ENCODE results near the gene HTR2A. TPM values are rescaled to one million over a fixed set of nuclear protein-coding genes. Genes with fewer than 3 reads are reported as not detected.

Gene HTR2A
- polyA plus RNA-seq, 1 donor from 2014 or later = 0.20 TPM

DNA sequence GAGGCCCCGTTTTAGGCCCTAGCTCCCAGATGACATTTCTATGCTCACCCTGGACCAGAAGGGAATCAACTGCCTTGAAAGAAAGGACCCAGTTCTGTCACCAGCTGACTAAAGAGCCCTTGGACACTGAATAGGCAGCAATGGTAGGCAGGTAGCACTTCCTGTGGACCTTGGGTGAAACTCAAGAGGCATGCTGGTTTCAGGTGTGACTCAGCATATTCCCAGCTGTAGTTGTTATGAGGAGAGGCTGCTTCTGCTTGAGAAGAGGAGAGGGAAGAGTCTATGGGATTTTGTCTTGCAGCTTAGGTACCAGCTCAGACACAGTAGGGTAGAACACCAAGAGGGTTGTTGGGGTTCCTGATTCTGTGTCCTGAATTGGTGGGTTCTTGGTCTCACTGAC is 37.9 kb upstream of the HTR2A start:
- Histone ChIP-seq H3F3A (ENCODE audit: insufficient read depth, low read length, poor library complexity, severe bottlenecking) (no peaks in the 10 kb centered on the region), H3K27ac (ENCODE audit: low read length) (no peak overlapping the region), H3K27me3 (ENCODE audit: insufficient read depth, low read depth, low read length) (no peaks in the 10 kb centered on the region), H2AFZ (ENCODE audit: low read depth, low read length) (no peak overlapping the region), H3K9me3 (ENCODE audit: low read length) (no peaks in the 10 kb centered on the region), H3K4me2 (ENCODE audit: low read length) (no peak overlapping the region), H3K36me3 (ENCODE audit: insufficient read depth, low read length) (no peaks in the 10 kb centered on the region), H3K9ac (ENCODE audit: low read length) (no peak overlapping the region), H3K4me3 (ENCODE audit: low read length) (no peak overlapping the region), H4K20me1 (ENCODE audit: insufficient read depth) (no peaks in the 10 kb centered on the region), H3K79me2 (replicated peaks; ENCODE audit: insufficient read depth, low read length) (no peaks in the 10 kb centered on the region), H3K9me2 (ENCODE audit: insufficient read depth, low read length) (no peaks in the 10 kb centered on the region)
- no peak for TF ChIP-seq SMC3 (conservative IDR thresholded peaks at IDR 0.05; ENCODE audit: poor library complexity)
- no peak for TF ChIP-seq POLR2AphosphoS5 (IDR thresholded peaks at IDR 0.05)
- TF ChIP-seq EZH2 (IDR thresholded peaks at IDR 0.05; ENCODE audit: borderline replicate concordance, insufficient read depth, low read length, poor library complexity, severe bottlenecking) = no peak
- no peak for TF ChIP-seq EP300 (conservative IDR thresholded peaks at IDR 0.05; ENCODE audit: poor library complexity, severe bottlenecking)
- TF ChIP-seq, protein P1, sequence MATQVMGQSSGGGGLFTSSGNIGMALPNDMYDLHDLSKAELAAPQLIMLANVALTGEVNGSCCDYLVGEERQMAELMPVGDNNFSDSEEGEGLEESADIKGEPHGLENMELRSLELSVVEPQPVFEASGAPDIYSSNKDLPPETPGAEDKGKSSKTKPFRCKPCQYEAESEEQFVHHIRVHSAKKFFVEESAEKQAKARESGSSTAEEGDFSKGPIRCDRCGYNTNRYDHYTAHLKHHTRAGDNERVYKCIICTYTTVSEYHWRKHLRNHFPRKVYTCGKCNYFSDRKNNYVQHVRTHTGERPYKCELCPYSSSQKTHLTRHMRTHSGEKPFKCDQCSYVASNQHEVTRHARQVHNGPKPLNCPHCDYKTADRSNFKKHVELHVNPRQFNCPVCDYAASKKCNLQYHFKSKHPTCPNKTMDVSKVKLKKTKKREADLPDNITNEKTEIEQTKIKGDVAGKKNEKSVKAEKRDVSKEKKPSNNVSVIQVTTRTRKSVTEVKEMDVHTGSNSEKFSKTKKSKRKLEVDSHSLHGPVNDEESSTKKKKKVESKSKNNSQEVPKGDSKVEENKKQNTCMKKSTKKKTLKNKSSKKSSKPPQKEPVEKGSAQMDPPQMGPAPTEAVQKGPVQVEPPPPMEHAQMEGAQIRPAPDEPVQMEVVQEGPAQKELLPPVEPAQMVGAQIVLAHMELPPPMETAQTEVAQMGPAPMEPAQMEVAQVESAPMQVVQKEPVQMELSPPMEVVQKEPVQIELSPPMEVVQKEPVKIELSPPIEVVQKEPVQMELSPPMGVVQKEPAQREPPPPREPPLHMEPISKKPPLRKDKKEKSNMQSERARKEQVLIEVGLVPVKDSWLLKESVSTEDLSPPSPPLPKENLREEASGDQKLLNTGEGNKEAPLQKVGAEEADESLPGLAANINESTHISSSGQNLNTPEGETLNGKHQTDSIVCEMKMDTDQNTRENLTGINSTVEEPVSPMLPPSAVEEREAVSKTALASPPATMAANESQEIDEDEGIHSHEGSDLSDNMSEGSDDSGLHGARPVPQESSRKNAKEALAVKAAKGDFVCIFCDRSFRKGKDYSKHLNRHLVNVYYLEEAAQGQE (IDR thresholded peaks at IDR 0.05; ENCODE audit: borderline replicate concordance) = no peak
- TF ChIP-seq MXI1 (conservative IDR thresholded peaks at IDR 0.05; ENCODE audit: poor library complexity, severe bottlenecking) = no peak
- TF ChIP-seq RAD21 (conservative IDR thresholded peaks at IDR 0.05) = no peak
- TF ChIP-seq, protein P2, sequence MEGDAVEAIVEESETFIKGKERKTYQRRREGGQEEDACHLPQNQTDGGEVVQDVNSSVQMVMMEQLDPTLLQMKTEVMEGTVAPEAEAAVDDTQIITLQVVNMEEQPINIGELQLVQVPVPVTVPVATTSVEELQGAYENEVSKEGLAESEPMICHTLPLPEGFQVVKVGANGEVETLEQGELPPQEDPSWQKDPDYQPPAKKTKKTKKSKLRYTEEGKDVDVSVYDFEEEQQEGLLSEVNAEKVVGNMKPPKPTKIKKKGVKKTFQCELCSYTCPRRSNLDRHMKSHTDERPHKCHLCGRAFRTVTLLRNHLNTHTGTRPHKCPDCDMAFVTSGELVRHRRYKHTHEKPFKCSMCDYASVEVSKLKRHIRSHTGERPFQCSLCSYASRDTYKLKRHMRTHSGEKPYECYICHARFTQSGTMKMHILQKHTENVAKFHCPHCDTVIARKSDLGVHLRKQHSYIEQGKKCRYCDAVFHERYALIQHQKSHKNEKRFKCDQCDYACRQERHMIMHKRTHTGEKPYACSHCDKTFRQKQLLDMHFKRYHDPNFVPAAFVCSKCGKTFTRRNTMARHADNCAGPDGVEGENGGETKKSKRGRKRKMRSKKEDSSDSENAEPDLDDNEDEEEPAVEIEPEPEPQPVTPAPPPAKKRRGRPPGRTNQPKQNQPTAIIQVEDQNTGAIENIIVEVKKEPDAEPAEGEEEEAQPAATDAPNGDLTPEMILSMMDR (IDR thresholded peaks at IDR 0.05; ENCODE audit: poor library complexity, severe bottlenecking) = no peak

- H3K79me2 ChIP-seq (replicated peaks; ENCODE audit: insufficient read depth, low read length) = no peaks in the 10 kb centered on the region
- no peaks in the 10 kb centered on the region for H3F3A ChIP-seq (ENCODE audit: insufficient read depth, low read length, poor library complexity, severe bottlenecking)
- no peak overlapping the region for H3K4me3 ChIP-seq (ENCODE audit: low read length)
- no peaks in the 10 kb centered on the region for H3K36me3 ChIP-seq (ENCODE audit: insufficient read depth, low read length)
- no peaks in the 10 kb centered on the region for H3K9me2 ChIP-seq (ENCODE audit: insufficient read depth, low read length)
- H3K27me3 ChIP-seq (ENCODE audit: insufficient read depth, low read depth, low read length) = no peaks in the 10 kb centered on the region
- no peak overlapping the region for H3K9ac ChIP-seq (ENCODE audit: low read length)
- no peak overlapping the region for H3K27ac ChIP-seq (ENCODE audit: low read length)
- TF ChIP-seq MXI1 (conservative IDR thresholded peaks at IDR 0.05; ENCODE audit: poor library complexity, severe bottlenecking) = no peak
- H3K4me2 ChIP-seq (ENCODE audit: low read length) = no peak overlapping the region
- H2AFZ ChIP-seq (ENCODE audit: low read depth, low read length) = no peak overlapping the region
- H4K20me1 ChIP-seq (ENCODE audit: insufficient read depth) = no peaks in the 10 kb centered on the region
- no peaks in the 10 kb centered on the region for H3K9me3 ChIP-seq (ENCODE audit: low read length)
Measured at GRCh38 chr13:46926916-46927590, 30.2 kb upstream of the HTR2A start.
